HG02884 (cell line): ENCODE data around the gene NR2C2.

Experiments
- ATAC-seq: cut with Tn5 transposase; IDR thresholded peaks from one replicate; pipeline ENCODE4 v1.9.1; 2021; ENCODE audit warnings: mild to moderate bottlenecking, moderate library complexity; ENCODE audit not compliant: unreplicated experiment

NR2C2 gene

DNA sequence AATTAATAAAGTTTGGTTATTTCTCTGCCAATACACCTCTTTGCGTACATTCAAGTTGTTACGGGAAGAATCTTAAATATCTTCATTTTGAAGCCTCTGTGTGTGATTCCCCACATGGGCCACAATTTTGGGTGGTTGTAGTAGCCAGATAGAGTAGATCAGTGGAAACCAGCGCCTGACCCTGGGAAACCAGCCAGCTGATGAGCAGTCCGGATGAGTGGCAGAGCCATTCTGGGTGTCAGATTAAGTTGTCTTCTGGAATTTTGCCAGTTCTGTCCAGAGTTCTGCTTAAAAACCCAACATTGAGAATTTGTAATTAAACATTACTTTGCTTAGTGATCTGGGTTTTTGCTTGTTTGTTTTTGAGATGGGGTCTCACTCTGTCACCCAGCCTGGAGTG, 68.1 kb downstream of the NR2C2 start:
- no peak for ATAC-seq

- ATAC-seq, result no peak
Observed at GRCh38 chr3:15017191-15017590, 69.8 kb downstream of the NR2C2 start.

DNA sequence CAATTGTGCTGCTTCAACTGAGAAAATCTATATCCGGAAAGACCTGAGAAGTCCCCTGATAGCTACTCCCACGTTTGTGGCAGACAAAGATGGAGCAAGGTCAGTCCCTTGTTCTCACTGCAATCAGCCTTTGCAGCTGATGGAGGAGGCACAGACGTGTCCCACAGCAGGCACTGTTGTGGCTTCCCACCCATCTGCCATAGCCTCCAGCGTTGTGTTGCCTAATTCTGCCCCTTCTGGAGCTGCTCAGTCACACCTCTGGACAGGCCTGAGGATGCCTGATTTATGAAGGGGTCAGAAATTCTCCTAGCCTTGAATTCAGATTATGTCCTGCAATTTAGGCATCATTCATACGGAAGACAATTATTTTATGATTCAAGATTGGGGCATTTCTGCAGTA, 75.9 kb downstream of the NR2C2 start:
- no peak for ATAC-seq

DNA sequence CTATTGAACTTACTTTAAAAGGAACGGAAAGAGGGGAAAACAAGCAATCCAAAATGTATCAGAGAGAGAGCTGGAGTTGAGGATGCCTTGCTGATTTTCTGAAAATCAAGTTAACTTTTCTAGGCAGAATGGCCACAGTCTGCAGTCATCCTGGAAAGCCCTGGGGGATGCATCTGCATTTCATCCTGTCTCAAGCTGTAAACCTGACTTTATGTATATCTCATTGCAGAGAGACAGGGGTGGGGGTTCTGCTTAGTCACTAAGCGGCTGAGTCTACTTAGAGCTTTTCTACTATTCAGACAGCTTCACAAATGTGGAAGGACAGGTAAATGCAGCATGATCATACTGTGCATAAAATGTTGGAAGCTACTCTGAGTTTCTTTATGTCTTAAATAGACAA, 76.3 kb downstream of the NR2C2 start:
- no peak for ATAC-seq

DNA sequence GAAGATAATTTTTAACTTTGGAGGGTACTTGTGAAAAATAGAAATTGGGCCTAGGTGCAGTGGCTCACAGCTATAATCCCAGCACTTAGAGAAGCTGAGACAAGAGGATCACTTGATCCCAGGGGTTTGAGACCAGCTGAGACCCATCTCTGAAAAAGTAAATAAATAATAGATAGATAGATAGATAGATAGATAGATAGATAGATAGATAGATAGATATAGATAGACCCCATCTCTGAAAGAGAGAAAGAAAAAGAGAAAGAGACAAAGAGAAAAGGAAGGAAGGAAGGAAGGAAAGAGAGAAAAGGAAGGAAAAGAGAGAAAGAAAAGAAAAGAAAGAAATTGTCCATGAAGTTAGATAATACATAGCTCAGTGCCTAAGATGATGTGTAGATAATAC, 82.2 kb downstream of the NR2C2 start:
- ATAC-seq, result no peak

DNA sequence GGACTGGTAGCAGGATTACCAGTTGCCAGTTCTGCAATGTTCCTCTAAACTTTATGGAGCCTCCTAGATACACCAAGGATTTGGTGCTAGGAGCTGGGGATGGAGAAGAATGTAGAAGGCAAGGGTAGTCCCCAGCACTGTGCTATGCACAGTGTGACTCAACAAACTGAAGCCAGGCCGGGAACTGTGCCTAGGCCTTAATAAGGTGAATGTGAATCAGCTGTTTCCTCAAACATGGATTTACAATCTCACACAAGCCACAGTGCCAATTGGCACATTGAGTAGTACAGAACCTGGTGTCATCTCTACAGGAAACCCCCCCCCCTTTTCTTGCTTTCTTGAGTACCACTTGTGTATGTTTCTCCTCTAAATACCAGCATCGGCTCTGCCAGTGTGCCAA, 85.3 kb downstream of the NR2C2 start:
- no peak for ATAC-seq

DNA sequence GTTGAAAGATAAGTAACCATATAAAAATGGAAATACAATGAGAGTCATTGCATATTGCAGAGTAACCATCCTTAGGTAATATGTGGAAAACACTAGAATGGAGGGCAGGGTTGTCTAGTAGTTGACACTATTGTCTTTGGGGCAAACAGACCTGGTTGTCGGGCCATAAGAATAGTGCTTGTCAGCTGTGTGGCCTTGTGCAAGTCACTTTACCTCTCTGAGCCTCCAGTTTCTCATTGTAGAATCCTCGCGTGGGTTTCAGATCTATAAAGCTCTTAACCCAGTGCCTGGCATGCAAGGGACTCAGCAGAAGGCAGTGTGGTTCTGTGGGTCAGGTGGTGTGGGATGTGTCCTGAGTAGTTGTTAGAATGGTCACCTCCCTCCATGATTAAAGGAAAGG, 85.7 kb downstream of the NR2C2 start:
- ATAC-seq, result no peak

DNA sequence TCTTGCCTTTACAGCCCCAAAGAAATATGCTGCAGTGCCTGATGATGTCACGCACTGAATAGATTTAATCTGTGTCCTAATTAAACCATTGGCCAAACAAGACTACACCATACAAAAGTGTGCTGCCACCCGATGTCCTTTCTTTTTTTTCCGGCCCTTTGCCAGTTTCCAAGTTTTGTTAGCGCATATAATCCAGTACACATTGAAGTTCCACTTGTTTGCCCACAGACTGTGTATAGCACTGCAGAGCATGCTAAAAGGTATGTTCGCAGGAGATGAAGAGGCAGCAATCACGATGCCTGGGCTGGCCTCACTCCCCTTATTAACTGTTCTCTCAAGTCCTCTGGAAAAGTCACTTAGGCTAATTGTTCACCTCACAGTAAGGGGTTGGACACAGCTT, 90.9 kb downstream of the NR2C2 start:
- ATAC-seq, result no peak

DNA sequence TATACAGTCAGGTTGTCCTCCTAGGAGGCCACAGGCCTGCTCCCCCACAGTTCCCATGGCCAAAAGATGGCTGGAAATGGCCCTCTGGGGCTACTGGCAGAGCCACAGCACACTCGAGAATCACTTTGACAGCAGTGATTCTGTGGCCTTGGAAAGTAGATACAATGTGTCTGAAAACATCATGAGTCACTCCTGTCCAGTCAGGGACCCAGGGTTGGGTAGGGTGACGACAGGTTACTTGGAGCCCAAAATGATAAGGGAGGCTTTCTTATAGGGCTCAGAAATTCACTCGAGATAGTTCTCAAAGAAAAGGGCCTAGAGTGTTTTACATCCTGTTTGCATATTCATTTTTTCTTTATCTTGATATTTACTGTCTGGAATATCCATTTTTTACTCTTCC, 93.5 kb downstream of the NR2C2 start:
- ATAC-seq, result no peak

DNA sequence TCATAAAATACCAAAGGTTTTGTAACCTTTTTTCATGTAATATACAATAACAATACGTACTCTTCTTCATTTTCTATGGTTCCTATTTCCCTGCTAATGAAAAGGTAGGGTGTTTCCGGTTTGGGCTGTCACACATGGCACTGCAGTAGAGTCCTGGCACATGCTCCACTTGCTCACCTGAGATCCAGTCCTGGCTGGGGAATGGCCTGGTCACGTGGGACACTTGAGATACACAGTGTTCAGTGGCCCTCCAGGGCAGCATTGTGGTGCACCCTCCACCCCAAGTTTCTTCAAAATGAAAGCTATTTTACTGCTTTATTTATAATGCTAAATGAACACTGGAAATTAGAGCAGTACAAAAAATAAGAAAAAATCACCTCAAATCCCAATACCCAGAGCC, 94.6 kb downstream of the NR2C2 start:
- no peak for ATAC-seq

- ATAC-seq, result no peak
Observed at GRCh38 chr3:15042936-15043335, 95.6 kb downstream of the NR2C2 start.

GRCh38 chr3:15043408-15044171, 96.2 kb downstream of the NR2C2 start:
- no peak for ATAC-seq

GRCh38 chr3:15044326-15044725, 96.9 kb downstream of the NR2C2 start:
- ATAC-seq, result no peak

DNA sequence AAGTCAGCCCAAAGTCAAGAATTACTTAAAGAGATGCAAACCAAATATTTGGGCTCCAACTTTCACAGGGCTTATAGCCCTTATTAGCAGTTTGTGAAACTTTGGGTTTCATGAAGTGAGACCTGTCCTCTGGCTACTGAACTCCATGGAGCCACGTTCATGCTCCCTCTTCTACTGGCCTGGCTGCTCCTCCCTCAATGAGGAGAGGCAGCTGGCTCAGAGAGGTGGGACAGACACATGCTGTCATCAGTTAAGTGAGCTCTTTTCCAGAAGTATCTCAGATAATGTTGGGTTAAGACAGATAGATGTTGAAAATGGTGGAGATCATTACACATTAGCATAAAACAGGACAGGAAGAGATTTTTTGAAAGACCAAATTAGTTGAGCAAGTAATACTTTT, 98.3 kb downstream of the NR2C2 start:
- ATAC-seq, result no peak

DNA sequence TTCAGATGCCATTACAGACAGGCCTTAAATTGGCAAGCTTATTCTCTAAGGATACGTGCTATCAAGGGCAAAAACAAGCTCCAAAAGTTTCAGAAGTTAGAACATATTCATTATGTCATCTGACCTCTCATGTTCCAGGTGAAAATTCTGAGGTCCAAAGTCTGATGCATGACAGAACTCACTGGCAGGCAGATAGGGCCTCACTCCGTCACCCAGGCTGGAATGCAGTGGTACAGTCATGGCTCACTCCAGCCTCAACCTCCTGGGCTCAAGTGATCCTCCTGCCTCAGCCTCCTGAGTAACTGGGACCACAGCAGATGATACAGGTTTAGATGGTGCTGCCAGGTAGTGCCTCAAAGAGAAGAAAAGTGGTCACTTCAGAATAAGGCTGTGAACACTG, 102.2 kb downstream of the NR2C2 start:
- ATAC-seq, result no peak

GRCh38 chr3:15050405-15051092, 103.2 kb downstream of the NR2C2 start:
- peak; percentile 65 for ATAC-seq

GRCh38 chr3:15051531-15051930, 104.1 kb downstream of the NR2C2 start:
- peak; percentile 51 for ATAC-seq

GRCh38 chr3:15052335-15053242, 105.2 kb downstream of the NR2C2 start:
- no peak for ATAC-seq

DNA sequence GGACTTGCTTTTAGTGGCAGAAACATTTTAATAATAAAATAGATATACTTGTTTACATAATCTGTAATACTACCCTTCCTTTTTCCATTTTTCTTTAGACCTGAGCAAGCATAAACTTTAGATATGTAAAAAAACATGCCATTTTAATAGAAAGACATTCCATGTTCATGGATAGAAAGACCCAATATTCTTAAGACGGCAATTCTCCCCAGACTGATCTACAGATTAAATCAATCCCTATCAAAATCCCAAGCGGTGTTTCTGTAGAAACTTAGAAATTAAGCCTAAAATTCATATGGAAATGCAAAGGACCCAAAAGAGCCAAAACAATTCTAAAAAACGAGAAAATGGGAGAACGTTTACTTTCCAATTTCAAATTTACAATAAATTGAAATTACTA, 106.2 kb downstream of the NR2C2 start:
- no peak for ATAC-seq

GRCh38 chr3:15055019-15055557, 107.7 kb downstream of the NR2C2 start:
- ATAC-seq, result peak; percentile 44

DNA sequence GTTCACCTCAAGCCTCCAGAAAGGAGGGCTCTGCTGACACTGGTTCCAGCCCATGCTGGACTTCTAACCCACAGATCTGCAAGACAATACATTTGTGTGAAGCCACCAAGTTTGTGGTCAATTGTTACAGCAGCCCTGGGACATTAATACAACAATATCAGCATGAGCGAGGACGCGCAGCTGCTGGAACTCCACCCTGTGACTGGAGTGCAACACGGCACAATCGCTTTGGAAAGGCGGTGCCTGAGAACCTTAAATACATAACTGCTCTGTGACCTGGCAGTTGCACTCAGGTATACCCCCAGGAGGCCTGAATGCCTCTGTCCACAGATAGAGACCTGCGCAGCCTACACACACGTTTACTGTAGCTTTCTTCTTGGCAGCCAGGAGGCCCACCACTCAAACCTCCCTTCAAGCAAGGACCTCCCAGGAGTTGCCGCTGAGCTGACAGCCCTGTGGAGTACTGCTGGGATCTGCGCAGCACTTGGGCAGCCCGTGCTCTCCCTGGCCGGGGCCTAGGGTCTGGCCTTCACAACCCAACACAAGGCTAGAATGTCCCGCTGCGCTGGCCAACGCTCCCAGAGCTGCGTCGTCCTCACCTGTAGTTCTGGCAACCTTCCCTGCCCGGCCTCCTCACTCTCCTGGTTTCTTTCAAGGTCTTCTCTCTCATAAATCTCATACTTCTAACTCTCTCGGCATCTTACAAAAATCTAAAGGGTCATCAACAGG, 109.5 kb downstream of the NR2C2 start:
- ATAC-seq, result no peak
